T-helper 1 cell (primary cell): ENCODE results near the gene ZNF580.

Experiments used
- DNase-seq, 5 donors: peaks; one replicate each; pipeline ENCODE4 v3.0.0-alpha.2; 2012 to 2020

Gene ZNF580

DNA sequence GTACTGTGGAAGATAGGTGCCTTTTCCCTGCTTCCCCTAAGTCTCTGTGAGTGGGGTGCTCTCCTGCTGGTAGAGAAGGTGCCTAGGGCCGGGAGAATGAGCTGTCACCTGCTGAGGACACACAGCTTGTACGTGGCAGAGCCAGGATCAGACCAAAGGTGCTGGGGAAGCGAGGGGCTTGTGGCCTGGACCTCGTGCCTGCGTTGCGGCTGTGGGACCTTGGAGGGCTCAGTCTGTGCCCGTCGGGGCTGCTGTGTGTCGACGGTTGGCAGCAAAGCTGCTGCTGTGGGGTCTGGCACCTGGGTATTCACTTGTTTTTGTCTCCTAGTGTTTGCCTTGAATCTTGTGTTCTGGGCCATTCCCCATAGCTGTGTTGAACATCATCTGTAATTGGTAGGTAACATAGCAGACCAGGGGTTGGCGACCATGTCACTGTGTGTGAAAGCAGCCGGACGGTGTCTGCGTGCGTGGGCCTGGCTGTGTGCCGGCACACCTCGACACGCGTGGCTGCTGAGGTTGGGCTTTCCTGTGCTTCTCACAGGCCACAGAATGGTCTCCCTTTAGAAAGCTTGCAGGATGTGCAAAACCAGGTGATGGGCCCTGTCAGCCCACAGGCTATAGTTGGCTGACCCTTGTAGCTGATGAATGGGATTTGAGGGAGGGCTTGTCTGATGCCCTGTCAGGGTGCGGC is 23.2 kb downstream of the ZNF580 start:
- DNase-seq: no peak

GRCh38 chr19:55666343-55667005 is 25.7 kb downstream of the ZNF580 start:
- DNase-seq: no peak

- DNase-seq: no peak
These were observed 26.2 kb downstream of the ZNF580 start for GRCh38 chr19:55667006-55667381.

DNA sequence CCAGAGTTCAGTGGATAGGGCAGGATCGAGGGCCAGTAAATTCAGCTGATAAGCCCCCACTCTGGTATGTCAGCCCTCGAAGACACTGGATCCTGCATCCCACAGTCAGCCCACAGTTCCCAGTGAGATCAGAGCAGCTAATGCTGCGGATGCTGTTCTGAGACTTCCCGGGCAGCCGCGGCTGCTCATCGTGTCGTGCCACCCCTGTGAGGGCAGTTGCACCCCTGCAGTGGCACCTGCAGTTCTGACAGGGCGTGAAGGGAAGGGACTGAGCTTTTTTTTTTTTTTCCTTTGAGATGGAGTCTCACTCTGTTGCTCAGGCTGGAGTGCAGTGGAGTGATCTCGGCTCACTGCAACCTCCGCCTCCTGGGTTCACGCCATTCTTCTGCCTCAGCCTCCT is 26.7 kb downstream of the ZNF580 start:
- DNase-seq: no peak

GRCh38 chr19:55667958-55668357 is 27.2 kb downstream of the ZNF580 start:
- DNase-seq: no peak

GRCh38 chr19:55668603-55669348 is 28.0 kb downstream of the ZNF580 start:
- DNase-seq: no peak

- DNase-seq: no peak
These were observed 28.8 kb downstream of the ZNF580 start for GRCh38 chr19:55669418-55670279.

DNA sequence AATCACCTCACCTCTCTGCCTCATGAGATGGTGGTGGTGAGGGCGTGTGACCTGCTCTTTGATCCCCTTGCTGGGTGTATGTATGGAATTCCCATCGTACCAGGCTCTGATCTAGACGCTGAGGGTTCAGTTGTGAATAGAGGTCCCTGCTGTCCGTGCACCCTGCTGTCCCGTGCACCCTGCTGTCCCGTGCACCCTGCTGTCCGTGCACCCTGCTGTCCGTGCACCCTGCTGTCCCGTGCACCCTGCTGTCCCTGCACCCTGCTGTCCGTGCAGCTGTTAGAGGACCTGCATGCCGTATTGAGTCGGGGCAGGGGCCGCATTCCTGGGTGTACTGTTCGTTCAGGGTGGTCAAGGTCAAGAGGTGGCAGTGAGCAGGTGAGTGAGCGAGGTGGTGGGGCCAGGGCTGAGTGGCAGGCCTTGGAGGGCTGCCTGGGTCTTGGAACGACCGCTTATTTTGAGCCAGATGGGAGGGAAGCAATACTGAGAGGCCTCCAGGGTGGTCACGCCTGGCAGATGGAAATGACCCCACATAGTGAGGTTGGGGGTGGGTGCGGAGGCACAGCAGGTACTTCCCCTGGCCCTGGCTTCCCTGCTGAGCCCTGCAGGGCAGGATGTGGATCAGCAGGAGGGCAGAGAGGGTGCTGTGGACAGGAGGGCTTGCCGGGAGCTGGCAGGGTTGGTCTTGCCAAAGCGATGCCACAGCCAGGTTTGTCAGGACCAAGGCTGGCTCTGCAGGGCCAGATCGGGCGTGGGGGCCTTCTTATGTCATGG is 29.7 kb downstream of the ZNF580 start:
- DNase-seq: peak in 1 of 5 donors; percentile 48

GRCh38 chr19:55671054-55671378 is 30.2 kb downstream of the ZNF580 start:
- no peak for DNase-seq

- no peak for DNase-seq
These were observed 31.6 kb downstream of the ZNF580 start for GRCh38 chr19:55672418-55672817.

- DNase-seq: no peak
These were observed 32.7 kb downstream of the ZNF580 start for GRCh38 chr19:55673465-55673864.

GRCh38 chr19:55673889-55674288 is 33.1 kb downstream of the ZNF580 start:
- no peak for DNase-seq

GRCh38 chr19:55674459-55674840 is 33.6 kb downstream of the ZNF580 start:
- no peak for DNase-seq

GRCh38 chr19:55674841-55675660 is 34.2 kb downstream of the ZNF580 start, which contains the start of gene EPN1:
Gene EPN1, plus strand, starts transcription at chr19:55675226. Its CDS starts 3,402 bp downstream, at chr19:55678628.
- peak; percentile 97 to 99 (median 98) for DNase-seq

DNA sequence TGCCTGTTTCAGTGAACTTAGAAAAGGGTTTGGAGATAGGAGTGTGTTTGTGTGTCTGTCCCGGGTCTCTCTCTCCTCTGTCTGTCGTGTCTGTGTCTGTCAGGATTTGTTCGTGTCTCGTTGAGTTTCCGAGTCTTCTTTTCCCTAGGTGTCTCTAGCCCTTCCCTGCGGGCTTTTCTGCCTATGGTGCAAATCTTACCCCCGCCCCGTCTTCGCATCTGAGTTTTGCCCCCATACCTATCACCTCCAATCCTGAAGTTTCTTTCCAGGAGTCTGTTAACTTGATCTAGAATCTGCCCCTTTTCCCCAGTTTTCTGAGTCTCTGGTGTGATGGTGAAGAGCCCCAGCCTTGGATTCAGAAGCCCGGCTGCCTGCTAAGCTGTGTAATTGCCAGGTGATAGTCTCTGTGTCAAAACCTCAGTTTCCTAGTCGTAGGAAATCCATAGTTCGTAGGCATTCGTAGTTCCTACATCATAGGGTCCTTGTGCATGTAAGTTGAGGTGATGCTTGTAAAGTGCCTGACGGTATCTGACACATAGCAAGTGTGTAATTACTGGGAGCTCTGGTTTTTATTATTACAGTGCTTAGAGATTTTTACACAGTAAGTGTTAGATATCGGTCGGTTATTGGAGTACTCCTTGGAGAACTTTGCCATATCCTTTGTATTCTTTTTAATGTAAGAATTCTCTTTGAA is 35.0 kb downstream of the ZNF580 start:
- no peak for DNase-seq

DNA sequence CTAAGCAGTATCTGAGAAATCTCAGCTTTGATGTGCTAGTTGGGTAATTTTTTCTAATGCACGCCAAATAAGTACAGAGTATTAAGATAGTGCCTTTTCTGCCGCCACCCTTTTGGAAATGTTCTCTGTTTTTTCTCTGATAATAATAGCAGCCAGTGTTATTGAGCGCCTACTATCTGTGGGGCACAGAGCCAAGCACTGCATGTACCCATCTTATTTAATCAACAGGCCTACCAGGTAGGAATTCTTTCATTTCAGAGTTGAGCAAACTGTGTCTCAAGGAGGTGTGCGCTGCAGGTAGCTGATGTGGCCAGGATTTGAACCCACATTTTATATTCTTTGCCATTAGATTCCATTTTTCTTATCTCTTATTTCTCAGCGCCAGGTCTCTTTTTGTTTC is 35.6 kb downstream of the ZNF580 start:
- DNase-seq: no peak

DNA sequence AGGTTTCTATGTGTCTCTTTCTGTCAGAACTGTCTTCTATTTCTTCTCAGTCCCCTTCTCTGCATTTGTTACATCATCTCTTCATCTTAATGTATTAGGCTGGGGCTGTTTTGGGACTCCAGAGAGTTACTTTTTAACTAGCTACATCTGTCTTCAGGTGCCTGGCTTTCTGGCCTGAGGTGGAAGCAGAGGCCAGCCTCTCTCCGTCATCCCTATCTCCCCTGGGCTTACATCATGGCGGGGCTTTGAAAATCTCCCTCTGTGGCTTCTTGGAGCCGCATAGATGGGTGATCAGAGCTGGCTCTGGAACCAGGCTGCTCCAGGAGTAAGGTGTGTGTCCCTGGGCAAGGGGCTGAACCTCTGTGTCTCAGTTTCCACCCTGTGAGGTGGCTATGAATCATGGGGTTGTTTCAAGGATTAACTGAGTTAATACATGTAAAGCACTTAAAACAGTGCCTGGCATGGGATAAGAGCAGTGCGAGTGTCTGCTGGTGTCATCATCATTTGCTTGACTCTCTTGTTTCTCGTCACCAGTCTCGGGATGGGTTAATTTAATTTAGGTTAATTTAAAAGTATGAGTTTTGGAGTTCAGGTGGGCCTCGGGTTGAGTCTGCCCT is 36.2 kb downstream of the ZNF580 start:
- no peak for DNase-seq

DNA sequence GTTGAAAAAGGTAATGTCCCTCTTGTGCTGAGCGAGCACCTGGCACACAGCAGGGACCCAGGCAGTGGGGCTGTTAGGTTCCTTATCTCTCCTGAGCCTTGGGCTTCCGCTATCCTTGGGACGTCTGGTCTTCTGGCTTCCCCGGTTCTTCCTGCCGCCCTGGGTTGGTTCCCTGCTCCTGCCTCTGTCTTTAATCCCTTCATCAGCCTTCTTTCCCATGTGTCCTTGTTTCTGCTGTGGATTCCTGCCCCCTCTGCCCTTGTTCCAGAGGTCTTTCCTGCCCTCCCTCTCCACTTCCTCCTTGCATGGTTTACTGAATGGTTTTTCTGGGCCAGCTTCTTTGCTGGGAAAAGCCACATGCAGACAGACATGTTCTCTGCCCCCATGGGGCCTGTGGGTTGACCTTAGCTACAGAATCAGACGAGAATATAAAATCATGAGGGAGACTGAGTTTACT is 36.8 kb downstream of the ZNF580 start:
- DNase-seq: no peak

DNA sequence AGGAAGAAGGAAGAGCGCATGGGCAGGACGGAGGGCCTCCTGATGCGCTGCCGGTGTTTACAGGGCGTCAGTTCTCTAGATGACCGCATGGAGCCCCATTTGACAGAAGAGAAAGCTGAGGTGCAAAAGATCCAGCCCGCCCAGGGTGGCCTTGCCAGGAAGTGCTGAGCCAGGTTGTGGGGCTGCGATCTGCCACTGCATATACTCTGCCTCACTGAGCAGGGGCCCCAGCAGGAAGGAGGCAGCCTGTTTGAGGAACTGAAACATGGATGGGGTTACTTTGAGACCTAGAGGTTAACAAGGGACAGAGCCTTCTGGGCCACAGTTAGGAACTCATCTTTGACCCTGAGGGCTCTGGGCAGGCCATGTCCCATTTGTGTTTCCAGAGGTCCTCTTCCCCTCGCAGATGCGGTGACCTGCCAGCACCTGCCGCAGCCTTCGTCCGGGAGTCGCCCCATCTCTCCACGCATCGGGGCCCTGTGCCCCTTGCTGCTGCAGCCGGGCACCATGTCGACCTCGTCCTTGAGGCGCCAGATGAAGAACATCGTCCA is 37.4 kb downstream of the ZNF580 start:
- DNase-seq: no peak
